Stimulated activated CD8-positive, alpha-beta memory T cell treated with anti-CD3 and anti-CD28 coated beads, Interleukin-4, amount 100 ng/mL, for 4 hours (primary cell): ENCODE data around the gene MRPL19.

ENCODE experiments used
- DNase-seq, 2 donors: peaks; one replicate each; pipeline ENCODE4 v3.0.0-alpha.2; 2020; ENCODE audit warnings: low read depth in 2 of 2, low spot score in 1 of 2

MRPL19 gene

GRCh38 chr2:75646583-75647425 lies at the start of gene MRPL19:
TSS of gene MRPL19 (plus strand) at chr2:75646783. CDS start at chr2:75646808, 25 bp downstream.
- DNase-seq: peak; percentile 41 to 48

GRCh38 chr2:75596784-75597183 lies 49.8 kb upstream of the MRPL19 start:
- no peak for DNase-seq

GRCh38 chr2:75597949-75598348 lies 48.6 kb upstream of the MRPL19 start:
- DNase-seq: no peak

GRCh38 chr2:75598589-75599155 lies 47.9 kb upstream of the MRPL19 start:
- no peak for DNase-seq

GRCh38 chr2:75600461-75601011 lies 46.0 kb upstream of the MRPL19 start:
- DNase-seq: no peak

- DNase-seq: no peak
Observed at GRCh38 chr2:75602724-75603342, 43.8 kb upstream of the MRPL19 start.

GRCh38 chr2:75603477-75603876 lies 43.1 kb upstream of the MRPL19 start:
- no peak for DNase-seq

- no peak for DNase-seq
Observed at GRCh38 chr2:75604484-75604883, 42.1 kb upstream of the MRPL19 start.

- DNase-seq: no peak
Observed at GRCh38 chr2:75605770-75606529, 40.6 kb upstream of the MRPL19 start.

GRCh38 chr2:75606761-75607399 lies 39.7 kb upstream of the MRPL19 start:
- no peak for DNase-seq

- DNase-seq: no peak
Observed at GRCh38 chr2:75607400-75607798, 39.2 kb upstream of the MRPL19 start.

GRCh38 chr2:75607988-75608683 lies 38.4 kb upstream of the MRPL19 start:
- no peak for DNase-seq

GRCh38 chr2:75608684-75609333 lies 37.8 kb upstream of the MRPL19 start:
- peak in 1 of 2 donors; percentile 8 for DNase-seq

- DNase-seq: no peak
Observed at GRCh38 chr2:75609334-75609689, 37.3 kb upstream of the MRPL19 start.

- no peak for DNase-seq
Observed at GRCh38 chr2:75609937-75610508, 36.6 kb upstream of the MRPL19 start.

GRCh38 chr2:75610671-75611070 lies 35.9 kb upstream of the MRPL19 start:
- no peak for DNase-seq

GRCh38 chr2:75612108-75612861 lies 34.3 kb upstream of the MRPL19 start:
- no peak for DNase-seq

GRCh38 chr2:75612862-75613243 lies 33.7 kb upstream of the MRPL19 start:
- no peak for DNase-seq
